GM23338 (cell line): Measurements from ENCODE around the gene PCIF1. TPM values are rescaled to one million over a fixed set of nuclear protein-coding genes. Genes with fewer than 3 reads are reported as not detected.

Source experiments
- ATAC-seq: fragments of 200-7000 bp; cut with Tn5 transposase; 3 replicates; pipeline ENCODE4 v1.9.1; 2020
- DNase-seq: peaks from one replicate; pipeline ENCODE4 v3.0.0-alpha.2; 2015; ENCODE audit warnings: low spot score
- H2AFZ ChIP-seq: fragments of 200-600 bp; sonication (generic); 2 replicates; pipeline ENCODE4 v1.8.0; 2016; ENCODE audit warnings: antibody characterized with exemption, mild to moderate bottlenecking, moderate library complexity
- H3F3A ChIP-seq: fragments of 200-600 bp; sonication (generic); replicated peaks from 2 replicates; pipeline ENCODE4 v1.8.0; 2017; ENCODE audit warnings: antibody characterized with exemption, mixed run types, low read depth
- H3K27ac ChIP-seq: fragments of 200-600 bp; sonication (generic); 2 replicates; pipeline ENCODE4 v1.6.1; 2016; ENCODE audit warnings: low read depth
- H3K27me3 ChIP-seq: fragments of 200-600 bp; sonication (generic); 2 replicates; pipeline ENCODE4 v1.8.0; 2016; ENCODE audit warnings: mild to moderate bottlenecking, mixed run types, moderate library complexity; ENCODE audit not compliant: insufficient read depth
- H3K36me3 ChIP-seq: fragments of 200-600 bp; sonication (generic); 2 replicates; pipeline ENCODE4 v1.8.0; 2016; ENCODE audit warnings: mild to moderate bottlenecking; ENCODE audit not compliant: insufficient read depth
- H3K4me1 ChIP-seq: fragments of 200-600 bp; sonication (generic); 2 replicates; pipeline ENCODE4 v1.8.0; 2016; ENCODE audit warnings: mild to moderate bottlenecking, moderate library complexity; ENCODE audit not compliant: insufficient read depth
- H3K4me2 ChIP-seq: fragments of 200-600 bp; sonication (generic); 2 replicates; pipeline ENCODE4 v1.7.1; 2017; ENCODE audit warnings: mixed run types
- H3K4me3 ChIP-seq: fragments of 200-600 bp; sonication (generic); 2 replicates; pipeline ENCODE4 v1.6.1; 2016; ENCODE audit warnings: mixed run types
- H3K79me2 ChIP-seq: fragments of 200-600 bp; sonication (generic); replicated peaks from 2 replicates; pipeline ENCODE4 v1.8.0; 2017; ENCODE audit warnings: mild to moderate bottlenecking; ENCODE audit not compliant: insufficient read depth
- H3K9me2 ChIP-seq: fragments of 200-600 bp; sonication (generic); 2 replicates; pipeline ENCODE4 v1.8.0; 2017; ENCODE audit not compliant: insufficient read depth
- H4K20me1 ChIP-seq: fragments of 200-600 bp; sonication (generic); replicated peaks from 2 replicates; pipeline ENCODE4 v1.8.0; 2017; ENCODE audit warnings: mild to moderate bottlenecking; ENCODE audit not compliant: insufficient read depth
- H3K27ac Mint-ChIP-seq: 2 replicates; pipeline ENCODE4 v1.8.0; 2020; ENCODE audit warnings: inconsistent platforms, mild to moderate bottlenecking, moderate library complexity, mixed read lengths
- H3K27me3 Mint-ChIP-seq: 3 replicates; pipeline ENCODE4 v1.8.0; 2022; ENCODE audit warnings: low read depth, mild to moderate bottlenecking, moderate library complexity, mixed read lengths, inconsistent platforms; ENCODE audit not compliant: insufficient read depth, poor library complexity
- H3K36me3 Mint-ChIP-seq: 3 replicates; pipeline ENCODE4 v1.8.0; 2021; ENCODE audit warnings: low read depth, mild to moderate bottlenecking, inconsistent platforms, moderate library complexity, mixed read lengths
- H3K4me1 Mint-ChIP-seq: 3 replicates; pipeline ENCODE4 v1.8.0; 2020; ENCODE audit warnings: mild to moderate bottlenecking, inconsistent platforms, mixed read lengths
- H3K4me3 Mint-ChIP-seq: 3 replicates; pipeline ENCODE4 v1.8.0; 2021; ENCODE audit warnings: moderate library complexity, mild to moderate bottlenecking, inconsistent platforms, mixed read lengths
- H3K9me3 Mint-ChIP-seq: 3 replicates; pipeline ENCODE4 v1.8.0; 2020; ENCODE audit warnings: moderate library complexity, mild to moderate bottlenecking, inconsistent platforms, mixed read lengths
- EZH2phosphoT487 ChIP-seq: fragments of 200-600 bp; sonication (generic); IDR thresholded peaks from one replicate; pipeline ENCODE4 v1.8.1; 2018; ENCODE audit warnings: antibody characterized with exemption; ENCODE audit not compliant: unreplicated experiment
- POLR2AphosphoS5 ChIP-seq: IDR thresholded peaks from 2 replicates; pipeline ENCODE4 v1.6.1; 2016; ENCODE audit warnings: antibody characterized with exemption, low read depth
- REST ChIP-seq: IDR thresholded peaks from one replicate; pipeline ENCODE4 v1.6.1; 2018; ENCODE audit warnings: antibody characterized with exemption; ENCODE audit not compliant: unreplicated experiment
- ZNF462 ChIP-seq: fragments of 250-450 bp; sonication (Bioruptor Pico); IDR thresholded peaks from 2 replicates; pipeline ENCODE4 v1.5.0; 2020; ENCODE audit warnings: mild to moderate bottlenecking, moderate library complexity
- polyA plus RNA-seq: library from polyadenylated mRNA; unstranded; fragments of >200 nt; fragmentation: Nextera tagmentation; extraction: Ambion mirVana; gene quantifications from 2 replicates; pipeline ENCODE4 v1.2.1, GENCODE V29; 2016
- total RNA-seq: library from RNA; depleted of rRNA; stranded (reverse); fragments of >200 nt; shearing (Covaris generic); gene quantifications from 2 replicates; pipeline ENCODE4 v1.2.3, GENCODE V29; 2014

The PCIF1 gene
- total and polyA plus RNA-seq, 2 experiments from 2014 or later = 26.1 to 28.3 TPM

GRCh38 chr20:45967551-45968080 lies 33.1 kb downstream of the PCIF1 start (continued):
- TF ChIP-seq ZNF462 = no peak
- TF ChIP-seq EZH2phosphoT487 = no peak
- no peak for TF ChIP-seq POLR2AphosphoS5

GRCh38 chr20:45968081-45968671 lies 33.7 kb downstream of the PCIF1 start:
- H3K4me1 Mint-ChIP-seq = peaks cover 15% of the 10 kb centered on the region
- no peaks in the 10 kb centered on the region for H4K20me1 ChIP-seq
- H2AFZ ChIP-seq = no peak overlapping the region
- H3K27me3 Mint-ChIP-seq = peaks cover 16% of the 10 kb centered on the region
- no peak overlapping the region for H3K4me2 ChIP-seq
- no peaks in the 10 kb centered on the region; the same call in 2 of the 3 replicates for H3K9me3 Mint-ChIP-seq
- no peak overlapping the region for H3K27ac ChIP-seq
- H3F3A ChIP-seq = peaks cover 13% of the 10 kb centered on the region
- no peak overlapping the region for H3K4me3 ChIP-seq
- no peak overlapping the region for H3K27ac Mint-ChIP-seq
- no peak overlapping the region for H3K4me3 Mint-ChIP-seq
- no peak for ATAC-seq
- no peaks in the 10 kb centered on the region for H3K27me3 ChIP-seq
- H3K9me2 ChIP-seq = no peaks in the 10 kb centered on the region
- peaks cover 9% of the 10 kb centered on the region for H3K36me3 ChIP-seq
- H3K79me2 ChIP-seq = no peaks in the 10 kb centered on the region
- H3K36me3 Mint-ChIP-seq = peaks cover 20% of the 10 kb centered on the region
- peaks cover 11% of the 10 kb centered on the region; the same call in 1 of the 2 replicates for H3K4me1 ChIP-seq
- DNase-seq = no peak
- no peak for TF ChIP-seq REST
- TF ChIP-seq ZNF462 = no peak
